A549 (cell line): Measurements from ENCODE around the gene KRTDAP.

Source experiments
- EP300 ChIP-seq, 2 experiments: fragments of >200 bp; sonication (Bioruptor Twin); formaldehyde crosslinking; IDR thresholded peaks; 2 replicates in 1 of 2; 3 replicates in 1 of 2; pipeline ENCODE4 v1.6.1; 2016 to 2017
- MAZ ChIP-seq: fragments of 150-350 bp; IDR thresholded peaks from 2 replicates; pipeline ENCODE4 v1.6.1; 2014; ENCODE audit warnings: antibody characterized with exemption, low read depth, low read length, borderline replicate concordance

DNA sequence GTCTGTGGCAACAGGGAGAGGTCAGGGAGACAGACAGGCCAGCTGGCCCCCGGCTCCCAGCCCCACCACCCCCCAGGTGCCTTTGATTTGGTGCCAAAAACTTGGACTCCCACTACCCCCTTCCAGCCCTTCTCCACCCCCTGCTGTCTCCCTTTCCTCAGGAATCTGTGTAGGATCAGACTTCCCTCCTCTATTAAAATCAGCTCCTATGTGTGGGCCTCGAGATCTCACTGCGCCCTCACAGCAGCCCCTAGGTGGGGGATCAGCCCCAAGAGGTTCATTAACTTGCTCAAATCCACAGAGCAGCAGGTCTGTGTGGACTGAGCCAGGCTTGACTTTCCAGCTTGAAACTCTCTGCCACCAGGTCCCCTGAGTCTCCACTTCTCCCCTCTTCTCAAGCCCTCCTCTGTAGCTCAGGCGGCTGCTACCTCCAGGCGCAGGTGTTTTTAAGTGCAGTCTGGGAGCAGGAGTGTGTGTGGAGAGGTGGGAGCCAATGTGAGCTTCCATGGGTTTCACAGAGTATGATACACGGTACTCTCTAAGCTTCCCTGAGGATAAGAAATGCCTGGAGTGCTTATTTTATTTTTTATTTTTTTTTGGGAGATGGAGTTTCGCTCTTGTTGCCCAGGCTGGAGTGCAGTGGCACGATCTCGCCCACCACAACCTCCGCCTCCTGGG, 44.7 kb upstream of the KRTDAP start:
- TF ChIP-seq EP300 (IDR thresholded peaks at IDR 0.05) (no peak), MAZ (no peak)
